GM21619 (cell line): ENCODE results near the gene ARHGAP11A.
A peak's percentile ranks its signal among the peaks of the same experiment; 100 is the strongest.

ENCODE experiments used
- ATAC-seq: cut with Tn5 transposase; IDR thresholded peaks from one replicate; pipeline ENCODE4 v1.9.1; 2021; ENCODE audit not compliant: unreplicated experiment

Gene ARHGAP11A

GRCh38 chr15:32656496-32656895 lies 41.2 kb downstream of the ARHGAP11A start:
- no peak for ATAC-seq

- ATAC-seq: peak; percentile 69
Measured at GRCh38 chr15:32657198-32657883, 42.0 kb downstream of the ARHGAP11A start.

GRCh38 chr15:32657941-32658340 lies 42.6 kb downstream of the ARHGAP11A start:
- no peak for ATAC-seq

- ATAC-seq: no peak
Measured at GRCh38 chr15:32659340-32660155, 44.2 kb downstream of the ARHGAP11A start.

GRCh38 chr15:32663671-32664070 lies 48.4 kb downstream of the ARHGAP11A start:
- no peak for ATAC-seq

GRCh38 chr15:32664796-32665195 lies 49.5 kb downstream of the ARHGAP11A start:
- ATAC-seq: no peak

GRCh38 chr15:32667321-32667720 lies 52.0 kb downstream of the ARHGAP11A start:
- ATAC-seq: no peak

GRCh38 chr15:32668942-32669341 lies 53.6 kb downstream of the ARHGAP11A start:
- ATAC-seq: no peak

GRCh38 chr15:32669896-32670611 lies 54.8 kb downstream of the ARHGAP11A start:
- ATAC-seq: no peak

- no peak for ATAC-seq
Measured at GRCh38 chr15:32670623-32671022, 55.3 kb downstream of the ARHGAP11A start.

GRCh38 chr15:32671339-32672325 lies 56.3 kb downstream of the ARHGAP11A start:
- no peak for ATAC-seq

- ATAC-seq: no peak
Measured at GRCh38 chr15:32674681-32675080, 59.4 kb downstream of the ARHGAP11A start.

GRCh38 chr15:32675466-32675865 lies 60.2 kb downstream of the ARHGAP11A start:
- no peak for ATAC-seq

GRCh38 chr15:32676169-32676568 lies 60.9 kb downstream of the ARHGAP11A start:
- no peak for ATAC-seq

GRCh38 chr15:32677238-32677750 lies 62.0 kb downstream of the ARHGAP11A start:
- no peak for ATAC-seq

GRCh38 chr15:32679298-32679690 lies 64.0 kb downstream of the ARHGAP11A start:
- ATAC-seq: no peak

GRCh38 chr15:32682569-32682968 lies 67.3 kb downstream of the ARHGAP11A start:
- no peak for ATAC-seq

GRCh38 chr15:32682977-32683630 lies 67.8 kb downstream of the ARHGAP11A start:
- no peak for ATAC-seq

- no peak for ATAC-seq
Measured at GRCh38 chr15:32683906-32684584, 68.7 kb downstream of the ARHGAP11A start.
